H1 (cell line): ENCODE data around the gene CHCHD3. TPM values are rescaled to one million over a fixed set of nuclear protein-coding genes. Genes with fewer than 3 reads are reported as not detected.

Source experiments
- CTCF ChIA-PET: fragments of 300-600 bp; sonication (Branson Sonifier 250); formaldehyde crosslinking; loops from one replicate; lab custom pipeline; 2021; ENCODE audit not compliant: partially characterized antibody; lab: Charles Lee
- POLR2A ChIA-PET: fragments of 300-600 bp; sonication (Branson Sonifier 250); formaldehyde crosslinking; loops from one replicate; lab custom pipeline; 2021; ENCODE audit warnings: inconsistent platforms; ENCODE audit not compliant: partially characterized antibody; lab: Charles Lee
- DNase-seq, 2 experiments: peaks; one replicate each; pipeline versions ENCODE4 v3.0.0 to v3.0.0-alpha.2; 2010 to 2022; ENCODE audit warnings: low spot score in 2 of 2, low read depth in 1 of 2, mixed read lengths in 1 of 2
- FAIRE-seq: peaks from 2 replicates; lab custom pipeline; 2011; peaks lifted over from hg19 to GRCh38; lab: Jason Lieb, UNC
- H2AFZ ChIP-seq: 2 replicates; pipeline ENCODE4 v1.8.1; 2012; ENCODE audit warnings: low read length, inconsistent platforms
- H2AK5ac ChIP-seq: 2 replicates; pipeline ENCODE4 v1.6.1; 2013; ENCODE audit warnings: low read depth, low read length
- H2BK120ac ChIP-seq: replicated peaks from 2 replicates; pipeline ENCODE3; 2013; ENCODE audit warnings: low read depth, low read length, inconsistent platforms
- H2BK12ac ChIP-seq: 2 replicates; pipeline ENCODE4 v1.6.1; 2013; ENCODE audit warnings: low read depth, low read length
- H2BK15ac ChIP-seq: 2 replicates; pipeline ENCODE4 v1.6.1; 2013; ENCODE audit warnings: low read length
- H2BK20ac ChIP-seq: 2 replicates; pipeline ENCODE4 v1.6.1; 2013; ENCODE audit warnings: low read length
- H2BK5ac ChIP-seq: 2 replicates; pipeline ENCODE4 v1.6.1; 2013; ENCODE audit warnings: low read depth, low read length
- H3K14ac ChIP-seq: 2 replicates; pipeline ENCODE4 v1.6.1; 2013; ENCODE audit warnings: inconsistent platforms; ENCODE audit not compliant: insufficient read length
- H3K18ac ChIP-seq: 2 replicates; pipeline ENCODE4 v1.6.1; 2013; ENCODE audit warnings: low read length; ENCODE audit errors: extremely low read depth
- H3K23ac ChIP-seq: 2 replicates; pipeline ENCODE4 v1.6.1; 2013; ENCODE audit warnings: inconsistent platforms; ENCODE audit not compliant: insufficient read length
- H3K23me2 ChIP-seq: 2 replicates; pipeline ENCODE4 v1.6.1; 2013; ENCODE audit warnings: low read depth, low read length
- H3K27ac ChIP-seq: 2 replicates; pipeline ENCODE4 v1.6.1; 2011; ENCODE audit warnings: low read depth, low read length, inconsistent platforms
- H3K27me3 ChIP-seq, 4 experiments: replicated peaks in 1 of 4; 1 replicate in 1 of 4; 2 replicates in 3 of 4; pipeline versions ENCODE4 v1.6.1 to v1.8.1; 2011 to 2013; ENCODE audit warnings: low read length in 3 of 4, mild to moderate bottlenecking in 3 of 4, inconsistent platforms in 2 of 4, mixed read lengths in 2 of 4, moderate library complexity in 1 of 4; ENCODE audit not compliant: control insufficient read depth in 3 of 4, insufficient read depth in 3 of 4; ENCODE audit errors: extremely low read depth in 1 of 4
- H3K36me3 ChIP-seq, 4 experiments: 2 replicates each; pipeline versions ENCODE4 v1.6.1 to v1.8.1; 2011 to 2013; ENCODE audit warnings: mild to moderate bottlenecking in 4 of 4, low read length in 3 of 4, moderate library complexity in 2 of 4, control low read depth in 1 of 4, inconsistent platforms in 1 of 4; ENCODE audit not compliant: insufficient read depth in 4 of 4, control insufficient read depth in 2 of 4
- H3K4ac ChIP-seq: replicated peaks from 2 replicates; pipeline ENCODE3; 2013; ENCODE audit warnings: low read length, low read depth, mixed read lengths, inconsistent platforms; ENCODE audit not compliant: insufficient read length
- H3K4me1 ChIP-seq, 4 experiments: replicated peaks in 1 of 4; 1 replicate in 1 of 4; 2 replicates in 3 of 4; pipeline versions ENCODE4 v1.6.1 to v1.8.1; 2011 to 2013; ENCODE audit warnings: low read length in 3 of 4, inconsistent platforms in 2 of 4, mixed read lengths in 1 of 4; ENCODE audit not compliant: insufficient read depth in 4 of 4, control insufficient read depth in 3 of 4
- H3K4me2 ChIP-seq, 2 experiments: 2 replicates each; pipeline versions ENCODE4 v1.6.1 to v1.8.1; 2011 to 2013; ENCODE audit warnings: low read depth in 2 of 2, low read length in 2 of 2, control low read depth in 1 of 2, inconsistent platforms in 1 of 2, mild to moderate bottlenecking in 1 of 2; ENCODE audit not compliant: insufficient read depth in 1 of 2
- H3K4me3 ChIP-seq, 4 experiments: fragments of 200-600, 300-600 bp in 1 of 4; sonication (generic), shearing (Covaris generic), sonication (Bioruptor Twin) in 1 of 4; 2 replicates each; pipeline versions ENCODE4 v1.5.1 to v1.8.1; 2011 to 2016; ENCODE audit warnings: low read length in 4 of 4, low read depth in 3 of 4, control low read depth in 2 of 4, inconsistent platforms in 2 of 4, mild to moderate bottlenecking in 2 of 4, mixed read lengths in 1 of 4, moderate library complexity in 1 of 4; ENCODE audit not compliant: insufficient read depth in 2 of 4; ENCODE audit errors: extremely low read depth in 1 of 4
- H3K56ac ChIP-seq: replicated peaks from 2 replicates; pipeline ENCODE3; 2013; ENCODE audit warnings: low read depth, mild to moderate bottlenecking, mixed read lengths, low read length, inconsistent platforms; ENCODE audit not compliant: insufficient read length
- H3K79me1 ChIP-seq: 2 replicates; pipeline ENCODE4 v1.6.1; 2013; ENCODE audit warnings: low read depth, low read length, control low read depth
- H3K79me2 ChIP-seq, 2 experiments: 2 replicates each; pipeline versions ENCODE4 v1.6.1 to v1.8.1; 2012 to 2013; ENCODE audit warnings: low read length in 2 of 2, mild to moderate bottlenecking in 2 of 2, inconsistent platforms in 1 of 2; ENCODE audit not compliant: insufficient read depth in 2 of 2, control insufficient read depth in 1 of 2
- H3K9ac ChIP-seq, 4 experiments: replicated peaks in 1 of 4; 1 replicate in 1 of 4; 2 replicates in 3 of 4; pipeline versions ENCODE4 v1.6.1 to v1.8.1; 2011 to 2013; ENCODE audit warnings: low read depth in 3 of 4, low read length in 3 of 4, control low read depth in 2 of 4, mild to moderate bottlenecking in 2 of 4, moderate library complexity in 2 of 4, inconsistent platforms in 1 of 4; ENCODE audit errors: extremely low read depth in 1 of 4
- H3K9me3 ChIP-seq, 2 experiments: 2 replicates each; pipeline versions ENCODE4 v1.6.1 to v1.8.1; 2012 to 2013; ENCODE audit warnings: mild to moderate bottlenecking in 2 of 2, moderate library complexity in 2 of 2, control low read depth in 1 of 2, inconsistent platforms in 1 of 2, low read depth in 1 of 2, low read length in 1 of 2, mixed read lengths in 1 of 2; ENCODE audit not compliant: insufficient read depth in 2 of 2
- H4K20me1 ChIP-seq, 2 experiments: replicated peaks in 1 of 2; 2 replicates each; pipeline versions ENCODE3 to v1.8.1; 2011 to 2013; ENCODE audit warnings: inconsistent platforms in 2 of 2, low read length in 2 of 2, mild to moderate bottlenecking in 1 of 2; ENCODE audit not compliant: insufficient read depth in 2 of 2, control insufficient read depth in 1 of 2
- H4K5ac ChIP-seq: 2 replicates; pipeline ENCODE4 v1.6.1; 2013; ENCODE audit warnings: low read length, low read depth, mixed read lengths, inconsistent platforms; ENCODE audit not compliant: insufficient read length
- H4K8ac ChIP-seq: 2 replicates; pipeline ENCODE4 v1.8.0; 2013; ENCODE audit warnings: mild to moderate bottlenecking, moderate library complexity, low read length, inconsistent platforms; ENCODE audit not compliant: insufficient read depth; ENCODE audit errors: extremely low read depth
- H4K91ac ChIP-seq: replicated peaks from 2 replicates; pipeline ENCODE3; 2013; ENCODE audit warnings: low read length, mixed read lengths, inconsistent platforms; ENCODE audit not compliant: insufficient read length
- CBX8 ChIP-seq: fragments of 300-800, 300-1000 bp; sonication (generic); IDR thresholded peaks from 2 replicates; pipeline ENCODE4 v1.7.1; 2016; ENCODE audit warnings: low read depth, low read length, borderline replicate concordance
- CEBPB ChIP-seq: IDR thresholded peaks from 2 replicates; pipeline ENCODE4 v1.6.1; 2012; ENCODE audit warnings: low read depth, low read length
- CHD1 ChIP-seq: IDR thresholded peaks from 2 replicates; pipeline ENCODE4 v1.6.1; 2012; ENCODE audit warnings: low read depth, low read length, improper control_type of control experiment
- CTBP2 ChIP-seq: IDR thresholded peaks from 2 replicates; pipeline ENCODE4 v1.7.0; 2011; ENCODE audit warnings: borderline replicate concordance, mild to moderate bottlenecking, moderate library complexity, mixed read lengths, low read length; ENCODE audit not compliant: insufficient read depth, insufficient read length
- KDM1A ChIP-seq: fragments of 200-600, 300-600 bp; sonication (generic); IDR thresholded peaks from 2 replicates; pipeline ENCODE4 v1.7.1; 2016; ENCODE audit warnings: mild to moderate bottlenecking, low read length, borderline replicate concordance
- POLR2A ChIP-seq, 2 experiments: IDR thresholded peaks; 1 replicate in 1 of 2; 2 replicates in 1 of 2; pipeline ENCODE4 v1.6.1; 2011; ENCODE audit warnings: low read depth in 2 of 2, low read length in 2 of 2, mild to moderate bottlenecking in 2 of 2; ENCODE audit errors: control extremely low read depth in 1 of 2
- POLR2AphosphoS5 ChIP-seq: IDR thresholded peaks from 2 replicates; pipeline ENCODE4 v1.6.1; 2011; ENCODE audit warnings: low read depth, low read length
- POU5F1 ChIP-seq: IDR thresholded peaks from 2 replicates; pipeline ENCODE4 v1.6.1; 2011; ENCODE audit warnings: low read depth, mild to moderate bottlenecking, low read length, moderate library complexity
- RXRA ChIP-seq: IDR thresholded peaks from 2 replicates; pipeline ENCODE4 v1.6.1; 2011; ENCODE audit warnings: low read depth, mild to moderate bottlenecking, low read length, moderate library complexity; ENCODE audit not compliant: insufficient read depth
- SIN3A ChIP-seq, 2 experiments: IDR thresholded peaks in 1 of 2; conservative IDR thresholded peaks in 1 of 2; 2 replicates each; pipeline ENCODE4 v1.6.1; 2011 to 2012; ENCODE audit warnings: low read length in 2 of 2, improper control_type of control experiment in 1 of 2, low read depth in 1 of 2, mild to moderate bottlenecking in 1 of 2
- SP1 ChIP-seq: IDR thresholded peaks from 2 replicates; pipeline ENCODE4 v1.6.1; 2011; ENCODE audit warnings: low read depth, low read length
- SRF ChIP-seq: IDR thresholded peaks from 2 replicates; pipeline ENCODE4 v1.6.1; 2011; ENCODE audit warnings: mild to moderate bottlenecking, low read depth, low read length, moderate library complexity
- TBP ChIP-seq: IDR thresholded peaks from 2 replicates; pipeline ENCODE4 v1.6.1; 2011; ENCODE audit warnings: low read depth, low read length, improper control_type of control experiment
- ZNF274 ChIP-seq: IDR thresholded peaks from 2 replicates; pipeline ENCODE4 v1.7.0; 2012; ENCODE audit warnings: low read length, borderline replicate concordance; ENCODE audit errors: extremely low read depth
- WGBS, 2 experiments: shearing (Covaris generic) in 1 of 2; methylation state at CpG; one replicate each; pipeline versions ENCODE4 v1.1.6 to v1.1.7; 2013 to 2015; ENCODE audit warnings: low lambda C conversion rate in 2 of 2, mixed read lengths in 2 of 2, inconsistent platforms in 1 of 2, low coverage in 1 of 2, missing lambda C conversion rate in 1 of 2; ENCODE audit not compliant: insufficient replicate concordance in 2 of 2, insufficient coverage in 1 of 2, insufficient read length in 1 of 2; ENCODE audit errors: extremely low coverage in 1 of 2, missing lambda C conversion rate in 1 of 2; 5-methylcytosine and 5-hydroxymethylcytosine counted together
- polyA plus RNA-seq, 7 experiments: library from polyadenylated mRNA; depleted of rRNA in 3 of 7; stranded (reverse) in 5 of 7; unstranded in 2 of 7; fragments of >200 nt in 5 of 7; fragments of 200-250 nt in 2 of 7; gene quantifications; 1 replicate in 5 of 7; 2 replicates in 1 of 7; 4 replicates in 1 of 7; pipeline versions ENCODE4 v1.2.1 to v1.2.3, GENCODE V29; 2011 to 2013; ENCODE audit warnings: missing spikeins in 2 of 7, mixed read lengths in 2 of 7
- total RNA-seq: library from RNA; stranded (reverse); fragmentation: NEBNext Ultra II Directional; extraction: Animal tissue kit (Norgen Biotek cat#: 25700); gene quantifications from 2 replicates; pipeline ENCODE4 v1.2.1, GENCODE V29; 2021

CHCHD3 gene
- total and polyA plus RNA-seq, 2 of the 8 experiments (the other 6 are each of a cell fraction or from before 2014, with no cell fraction given), result 42.9 to 137 TPM

DNA sequence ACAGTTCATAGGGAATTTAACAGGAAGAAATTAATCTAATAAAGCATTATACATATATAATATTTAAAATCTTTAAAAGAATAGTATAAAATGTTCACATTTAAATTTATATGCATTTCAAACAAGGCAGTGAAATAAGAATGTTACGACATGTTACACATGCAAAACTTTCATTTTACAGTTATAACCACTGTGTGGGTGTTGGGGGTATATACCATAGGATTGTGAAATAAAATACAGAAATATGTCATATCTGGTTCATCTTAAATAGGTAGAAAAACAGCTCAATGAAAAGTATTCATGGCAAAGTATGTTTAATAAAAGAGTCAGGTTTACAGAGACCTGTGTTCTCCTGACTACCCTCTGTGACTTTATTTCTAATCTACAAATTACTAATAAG is 45.6 kb downstream of the CHCHD3 start:
- ChIA-PET POLR2A (no interaction called here), CTCF (no interaction called here)
- H2BK120ac ChIP-seq, result no peak overlapping the region
- H3K14ac ChIP-seq, result no peak overlapping the region
- H3K56ac ChIP-seq, result no peak overlapping the region
- H4K91ac ChIP-seq, result no peak overlapping the region
- H2BK5ac ChIP-seq, result no peak overlapping the region
- no peak overlapping the region for H2BK12ac ChIP-seq
- no peak overlapping the region for H2AFZ ChIP-seq
- peaks cover 2 to 5% of the 10 kb centered on the region in 2 experiments for H4K20me1 ChIP-seq
- peaks cover 0 to 4% (median 3%) of the 10 kb centered on the region in 4 experiments; a peak in 4 of 7 replicates for H3K4me1 ChIP-seq
- no peak overlapping the region for H3K4me2 ChIP-seq
- TF ChIP-seq POLR2A (IDR thresholded peaks at IDR 0.05; ENCODE audit: control extremely low read depth in 1 of 2, low read depth in 2 of 2, low read length in 2 of 2) (no peak), CTBP2 (no peak), POU5F1 (no peak), KDM1A (no peak), POLR2AphosphoS5 (no peak), RXRA (no peak), SP1 (no peak), CHD1 (no peak), SRF (no peak), SIN3A (conservative IDR thresholded peaks at IDR 0.05 in 1 of 2, IDR thresholded peaks at IDR 0.05 in 1 of 2; ENCODE audit: low read depth in 1 of 2, low read length in 2 of 2) (no peak), CEBPB (no peak), ZNF274 (no peak), TBP (no peak), CBX8 (no peak)
- no peak overlapping the region for H4K8ac ChIP-seq
- no peak overlapping the region for H3K9ac ChIP-seq
- no peak overlapping the region for H2BK20ac ChIP-seq
- no peak overlapping the region for H3K4me3 ChIP-seq
- no peak overlapping the region for H3K27ac ChIP-seq
- H3K79me2 ChIP-seq, result peaks cover 0 to 72% of the 10 kb centered on the region in 2 experiments; a peak in 3 of 4 replicates
- no peaks in the 10 kb centered on the region for H3K36me3 ChIP-seq
- H2AK5ac ChIP-seq, result no peak overlapping the region
- no peak overlapping the region for H3K18ac ChIP-seq
- no peak overlapping the region for H2BK15ac ChIP-seq
- no peak overlapping the region for H4K5ac ChIP-seq
- peaks cover 5% of the 10 kb centered on the region; the same call in 1 of the 2 replicates for H3K79me1 ChIP-seq
- FAIRE-seq (no peak), DNase-seq (no peak)
- H3K23me2 ChIP-seq, result no peaks in the 10 kb centered on the region
- H3K4ac ChIP-seq, result no peak overlapping the region
- no peaks in the 10 kb centered on the region for H3K27me3 ChIP-seq
- H3K9me3 ChIP-seq, result no peaks in the 10 kb centered on the region
- H3K23ac ChIP-seq, result no peak overlapping the region
- 93% methylated on average over 1 of the region's 1 CpG; no CpG with 5 or more reads in 1 of the 2 experiments for WGBS, 2 experiments
